Measurements from ENCODE around the gene FPR3.

DNA sequence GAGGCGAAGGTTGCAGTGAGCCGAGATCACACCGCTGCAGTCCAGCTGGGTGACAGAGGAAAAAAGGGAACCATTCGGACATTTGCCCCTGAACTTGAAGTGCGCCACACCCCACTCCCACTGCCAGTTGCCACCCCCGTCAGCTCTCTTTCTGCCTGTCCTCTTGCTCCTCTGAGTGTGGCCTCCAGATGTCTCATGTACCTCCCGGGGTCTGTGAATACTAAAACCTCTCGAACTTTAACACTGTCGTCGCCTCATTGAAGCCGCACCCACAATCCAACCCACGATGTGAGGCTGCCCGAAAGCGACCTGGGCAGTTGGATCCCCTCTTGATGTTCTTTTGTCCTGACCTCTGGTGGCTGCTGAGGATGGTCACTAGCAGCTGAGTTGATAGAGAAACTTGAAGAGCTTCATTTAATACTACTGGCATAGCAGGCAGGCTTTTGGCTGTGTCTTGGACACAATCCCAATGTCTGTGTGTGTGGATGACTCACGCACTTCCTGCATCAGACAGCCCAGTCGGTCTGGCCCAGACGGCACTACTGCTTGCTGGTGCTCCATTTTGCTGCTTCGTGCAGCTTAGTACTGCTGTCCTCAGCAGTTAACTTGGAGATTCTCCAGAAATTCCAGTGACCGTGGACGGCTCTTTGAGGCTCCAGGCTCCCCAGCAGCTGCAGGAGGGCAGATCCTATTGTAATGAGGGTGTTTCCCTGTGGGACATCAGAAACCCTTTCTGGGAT, 4.2 kb downstream of the FPR3 start:
- TF ChIP-seq EZH2 (IDR thresholded peaks at IDR 0.05) (no peak), POLR2AphosphoS5 (IDR thresholded peaks at IDR 0.05; ENCODE audit: borderline replicate concordance, low read depth, low read length) (no peak)

Data from SK-N-MC (cell line).